WTC11 (cell line): ENCODE measurements around the gene FAM131C. TPM values are rescaled to one million over a fixed set of nuclear protein-coding genes. Genes with fewer than 3 reads are reported as not detected.

ENCODE experiments used
- ATAC-seq: fragments of 200-7000 bp; cut with Tn5 transposase; 2 replicates; pipeline ENCODE4 v1.10.0; 2021; ENCODE audit warnings: mild to moderate bottlenecking, moderate library complexity
- CTCF ChIA-PET: fragments of 300-600 bp; sonication (Branson Sonifier 250); formaldehyde crosslinking; loops from one replicate; lab custom pipeline; 2021; ENCODE audit warnings: antibody characterized with exemption; lab: Charles Lee
- POLR2A ChIA-PET: fragments of 350-600 bp; sonication (Branson Sonifier 250); formaldehyde crosslinking; loops from one replicate; lab custom pipeline; 2021; ENCODE audit warnings: antibody characterized with exemption; lab: Charles Lee
- DNase-seq: peaks from one replicate; pipeline ENCODE4 v3.0.0; 2021; ENCODE audit warnings: low spot score
- H3K27ac Mint-ChIP-seq: 2 replicates; pipeline ENCODE4 v1.8.0; 2021; ENCODE audit warnings: mixed read lengths
- H3K27me3 Mint-ChIP-seq: 2 replicates; pipeline ENCODE4 v1.8.0; 2021; ENCODE audit warnings: low read depth, mild to moderate bottlenecking, moderate library complexity, mixed read lengths
- H3K36me3 Mint-ChIP-seq: 2 replicates; pipeline ENCODE4 v1.8.0; 2021; ENCODE audit warnings: mixed read lengths
- H3K4me1 Mint-ChIP-seq: 2 replicates; pipeline ENCODE4 v1.8.0; 2022; ENCODE audit warnings: mixed read lengths
- H3K4me3 Mint-ChIP-seq: 2 replicates; pipeline ENCODE4 v1.8.0; 2021; ENCODE audit warnings: mild to moderate bottlenecking, moderate library complexity, mixed read lengths
- H3K9me3 Mint-ChIP-seq: 2 replicates; pipeline ENCODE4 v1.8.0; 2021; ENCODE audit warnings: mixed read lengths
- CBFB ChIP-seq: sonication (generic); formaldehyde crosslinking; IDR thresholded peaks from 2 replicates; pipeline ENCODE4 v1.8.1; 2022; ENCODE audit warnings: mild to moderate bottlenecking, low read depth, missing genetic modification reagents
- CREM ChIP-seq: sonication (generic); formaldehyde crosslinking; IDR thresholded peaks from 2 replicates; pipeline ENCODE4 v1.8.1; 2022; ENCODE audit warnings: mild to moderate bottlenecking, missing genetic modification reagents, moderate library complexity
- ELF4 ChIP-seq: sonication (generic); formaldehyde crosslinking; IDR thresholded peaks from 2 replicates; pipeline ENCODE4 v1.8.1; 2022; ENCODE audit warnings: low read depth, mild to moderate bottlenecking, moderate library complexity, missing genetic modification reagents
- EMX1 ChIP-seq: fragments of 250-450 bp; sonication (Bioruptor Pico); IDR thresholded peaks from 2 replicates; pipeline ENCODE4 v1.8.0; 2021; ENCODE audit warnings: mild to moderate bottlenecking
- ESRRA ChIP-seq: sonication (generic); formaldehyde crosslinking; IDR thresholded peaks from 2 replicates; pipeline ENCODE4 v1.8.1; 2022; ENCODE audit warnings: mild to moderate bottlenecking, missing genetic modification reagents, borderline replicate concordance
- FOXJ3 ChIP-seq: sonication (generic); formaldehyde crosslinking; IDR thresholded peaks from 2 replicates; pipeline ENCODE4 v1.9.0; 2021; ENCODE audit warnings: missing genetic modification reagents, mild to moderate bottlenecking, borderline replicate concordance
- GRHL2 ChIP-seq: fragments of 250-450 bp; sonication (Bioruptor Pico); IDR thresholded peaks from 2 replicates; pipeline ENCODE4 v1.8.0; 2022; ENCODE audit warnings: mild to moderate bottlenecking, moderate library complexity; ENCODE audit not compliant: insufficient replicate concordance, severe bottlenecking
- GTF2I ChIP-seq: fragments of 250-450 bp; sonication (Bioruptor Pico); conservative IDR thresholded peaks from 2 replicates; pipeline ENCODE4 v1.4.0; 2021; ENCODE audit warnings: mild to moderate bottlenecking
- IRF2 ChIP-seq: sonication (generic); formaldehyde crosslinking; IDR thresholded peaks from 2 replicates; pipeline ENCODE4 v1.8.0; 2022; ENCODE audit warnings: low read depth, missing genetic modification reagents, borderline replicate concordance
- JUN ChIP-seq: sonication (generic); formaldehyde crosslinking; IDR thresholded peaks from 2 replicates; pipeline ENCODE4 v1.8.0; 2023; ENCODE audit warnings: mild to moderate bottlenecking, missing genetic modification reagents
- MYBL2 ChIP-seq: sonication (generic); formaldehyde crosslinking; IDR thresholded peaks from 2 replicates; pipeline ENCODE4 v1.8.1; 2023; ENCODE audit warnings: mild to moderate bottlenecking, moderate library complexity, missing genetic modification reagents
- OVOL2 ChIP-seq: fragments of 250-450 bp; sonication (Bioruptor Pico); IDR thresholded peaks from 2 replicates; pipeline ENCODE4 v1.9.0; 2021; ENCODE audit warnings: mild to moderate bottlenecking, borderline replicate concordance
- ZNF219 ChIP-seq: sonication (generic); formaldehyde crosslinking; IDR thresholded peaks from 2 replicates; pipeline ENCODE4 v1.8.0; 2023; ENCODE audit warnings: missing genetic modification reagents, mild to moderate bottlenecking, borderline replicate concordance
- ZNF416 ChIP-seq: fragments of 250-450 bp; sonication (Bioruptor Pico); IDR thresholded peaks from 2 replicates; pipeline ENCODE4 v1.9.0; 2021; ENCODE audit warnings: mild to moderate bottlenecking, inconsistent platforms
- total RNA-seq: library from RNA; stranded (reverse); gene quantifications from 3 replicates; pipeline ENCODE4 v1.2.3, GENCODE V29; 2021
- TF ChIP-seq, protein P1 (sequence below): fragments of 250-450 bp; sonication (Bioruptor Pico); IDR thresholded peaks from 2 replicates; pipeline ENCODE4 v1.9.0; 2021; ENCODE audit warnings: mild to moderate bottlenecking, borderline replicate concordance
- TF ChIP-seq, protein P2 (sequence below): fragments of 250-450 bp; sonication (Bioruptor Pico); conservative IDR thresholded peaks from 2 replicates; pipeline ENCODE4 v1.9.0; 2021; ENCODE audit warnings: mild to moderate bottlenecking
- TF ChIP-seq, protein P3 (sequence below): sonication (generic); formaldehyde crosslinking; IDR thresholded peaks from 2 replicates; pipeline ENCODE4 v1.8.1; 2022; ENCODE audit warnings: low read depth, mild to moderate bottlenecking, moderate library complexity, missing genetic modification reagents, borderline replicate concordance
- TF ChIP-seq, protein P4 (sequence below): fragments of 250-450 bp; sonication (Bioruptor Pico); IDR thresholded peaks from 2 replicates; pipeline ENCODE4 v1.9.0; 2021; ENCODE audit warnings: moderate library complexity, mild to moderate bottlenecking, inconsistent platforms, borderline replicate concordance
- TF ChIP-seq, protein P5 (sequence below): sonication (generic); formaldehyde crosslinking; IDR thresholded peaks from 2 replicates; pipeline ENCODE4 v1.8.1; 2022; ENCODE audit warnings: mild to moderate bottlenecking, missing genetic modification reagents, moderate library complexity, borderline replicate concordance
- TF ChIP-seq, protein P6 (sequence below): sonication (generic); formaldehyde crosslinking; IDR thresholded peaks from 2 replicates; pipeline ENCODE4 v1.8.1; 2022; ENCODE audit warnings: mild to moderate bottlenecking, moderate library complexity, missing genetic modification reagents

FAM131C gene
- total RNA-seq, 1 experiment from 2014 or later, result 1.4 TPM

DNA sequence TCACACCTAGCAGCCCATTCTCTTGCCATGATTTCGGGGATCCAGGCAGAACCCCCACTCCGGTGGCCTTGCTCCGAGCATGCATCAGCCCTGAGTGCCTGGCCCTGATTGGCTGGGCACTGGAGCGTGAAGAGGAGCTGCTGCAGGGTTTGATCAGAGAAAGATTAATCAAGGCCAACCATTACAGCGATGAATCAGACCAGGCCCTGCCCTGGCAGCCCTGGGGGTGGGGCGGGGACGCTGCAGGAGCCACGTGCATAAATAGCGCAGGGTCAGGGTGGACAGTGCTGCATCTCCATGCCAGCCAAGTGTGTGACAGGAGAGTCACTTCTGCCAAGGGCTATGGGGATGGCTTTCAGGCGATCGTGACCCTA, 3.4 kb upstream of the FAM131C start:
- Mint-ChIP-seq H3K4me3 (no peak overlapping the region), H3K27me3 (peaks cover 43% of the 10 kb centered on the region), H3K36me3 (no peaks in the 10 kb centered on the region), H3K9me3 (no peaks in the 10 kb centered on the region), H3K4me1 (peaks cover 11% of the 10 kb centered on the region)
- no peak for ATAC-seq
- ChIA-PET CTCF (interaction anchor here (7.9 kb wide), 1 partner anchor 114 kb away, joined by 161 read pairs; no protein-coding TSS in a partner anchor), POLR2A (no interaction called here)
- TF ChIP-seq ZNF416 (CRISPR knock-in tag) (no peak), ELF4 (no peak), CREM (CRISPR knock-in tag) (no peak), OVOL2 (CRISPR knock-in tag) (no peak), GRHL2 (no peak), IRF2 (no peak), EMX1 (CRISPR knock-in tag) (no peak), ZNF219 (no peak), GTF2I (no peak), CBFB (no peak), ESRRA (no peak), MYBL2 (CRISPR knock-in tag) (no peak), JUN (no peak), FOXJ3 (CRISPR knock-in tag) (no peak)
- TF ChIP-seq, protein P1, sequence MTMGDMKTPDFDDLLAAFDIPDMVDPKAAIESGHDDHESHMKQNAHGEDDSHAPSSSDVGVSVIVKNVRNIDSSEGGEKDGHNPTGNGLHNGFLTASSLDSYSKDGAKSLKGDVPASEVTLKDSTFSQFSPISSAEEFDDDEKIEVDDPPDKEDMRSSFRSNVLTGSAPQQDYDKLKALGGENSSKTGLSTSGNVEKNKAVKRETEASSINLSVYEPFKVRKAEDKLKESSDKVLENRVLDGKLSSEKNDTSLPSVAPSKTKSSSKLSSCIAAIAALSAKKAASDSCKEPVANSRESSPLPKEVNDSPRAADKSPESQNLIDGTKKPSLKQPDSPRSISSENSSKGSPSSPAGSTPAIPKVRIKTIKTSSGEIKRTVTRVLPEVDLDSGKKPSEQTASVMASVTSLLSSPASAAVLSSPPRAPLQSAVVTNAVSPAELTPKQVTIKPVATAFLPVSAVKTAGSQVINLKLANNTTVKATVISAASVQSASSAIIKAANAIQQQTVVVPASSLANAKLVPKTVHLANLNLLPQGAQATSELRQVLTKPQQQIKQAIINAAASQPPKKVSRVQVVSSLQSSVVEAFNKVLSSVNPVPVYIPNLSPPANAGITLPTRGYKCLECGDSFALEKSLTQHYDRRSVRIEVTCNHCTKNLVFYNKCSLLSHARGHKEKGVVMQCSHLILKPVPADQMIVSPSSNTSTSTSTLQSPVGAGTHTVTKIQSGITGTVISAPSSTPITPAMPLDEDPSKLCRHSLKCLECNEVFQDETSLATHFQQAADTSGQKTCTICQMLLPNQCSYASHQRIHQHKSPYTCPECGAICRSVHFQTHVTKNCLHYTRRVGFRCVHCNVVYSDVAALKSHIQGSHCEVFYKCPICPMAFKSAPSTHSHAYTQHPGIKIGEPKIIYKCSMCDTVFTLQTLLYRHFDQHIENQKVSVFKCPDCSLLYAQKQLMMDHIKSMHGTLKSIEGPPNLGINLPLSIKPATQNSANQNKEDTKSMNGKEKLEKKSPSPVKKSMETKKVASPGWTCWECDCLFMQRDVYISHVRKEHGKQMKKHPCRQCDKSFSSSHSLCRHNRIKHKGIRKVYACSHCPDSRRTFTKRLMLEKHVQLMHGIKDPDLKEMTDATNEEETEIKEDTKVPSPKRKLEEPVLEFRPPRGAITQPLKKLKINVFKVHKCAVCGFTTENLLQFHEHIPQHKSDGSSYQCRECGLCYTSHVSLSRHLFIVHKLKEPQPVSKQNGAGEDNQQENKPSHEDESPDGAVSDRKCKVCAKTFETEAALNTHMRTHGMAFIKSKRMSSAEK, result no peak
- TF ChIP-seq, protein P2, sequence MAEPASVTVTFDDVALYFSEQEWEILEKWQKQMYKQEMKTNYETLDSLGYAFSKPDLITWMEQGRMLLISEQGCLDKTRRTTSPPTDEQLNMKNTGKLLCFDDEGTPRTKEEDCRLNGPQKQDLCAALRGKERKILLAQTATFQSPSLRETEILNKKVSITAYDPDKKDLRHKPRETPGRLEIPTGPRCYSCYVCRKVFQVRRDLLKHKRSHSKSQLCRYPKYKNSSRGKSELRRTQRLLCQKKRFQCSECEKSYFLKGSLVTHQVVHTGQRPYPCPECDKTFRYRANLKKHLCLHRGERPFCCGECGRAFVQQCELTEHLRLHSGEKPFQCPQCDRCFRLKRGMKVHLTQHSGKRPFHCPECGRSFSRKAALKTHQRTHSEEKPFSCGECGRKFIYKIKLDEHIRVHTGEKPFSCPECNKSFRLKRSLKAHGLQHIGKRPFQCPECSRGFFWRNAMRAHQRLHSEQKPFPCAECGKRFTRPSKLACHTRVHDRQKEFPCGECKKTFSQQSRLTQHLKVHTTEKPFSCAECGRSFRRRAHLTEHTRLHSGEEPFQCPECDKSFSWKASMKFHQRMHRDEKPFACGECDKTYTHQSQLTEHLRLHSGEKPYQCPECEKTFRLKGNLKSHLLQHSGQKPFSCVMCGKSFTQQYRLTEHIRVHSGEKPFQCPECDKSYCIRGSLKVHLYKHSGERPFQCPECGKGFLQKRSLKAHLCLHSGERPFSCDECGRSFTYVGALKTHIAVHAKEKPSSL, result no peak
- TF ChIP-seq, protein P3, sequence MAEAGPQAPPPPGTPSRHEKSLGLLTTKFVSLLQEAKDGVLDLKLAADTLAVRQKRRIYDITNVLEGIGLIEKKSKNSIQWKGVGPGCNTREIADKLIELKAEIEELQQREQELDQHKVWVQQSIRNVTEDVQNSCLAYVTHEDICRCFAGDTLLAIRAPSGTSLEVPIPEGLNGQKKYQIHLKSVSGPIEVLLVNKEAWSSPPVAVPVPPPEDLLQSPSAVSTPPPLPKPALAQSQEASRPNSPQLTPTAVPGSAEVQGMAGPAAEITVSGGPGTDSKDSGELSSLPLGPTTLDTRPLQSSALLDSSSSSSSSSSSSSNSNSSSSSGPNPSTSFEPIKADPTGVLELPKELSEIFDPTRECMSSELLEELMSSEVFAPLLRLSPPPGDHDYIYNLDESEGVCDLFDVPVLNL (CRISPR knock-in tag), result no peak
- TF ChIP-seq, protein P4, sequence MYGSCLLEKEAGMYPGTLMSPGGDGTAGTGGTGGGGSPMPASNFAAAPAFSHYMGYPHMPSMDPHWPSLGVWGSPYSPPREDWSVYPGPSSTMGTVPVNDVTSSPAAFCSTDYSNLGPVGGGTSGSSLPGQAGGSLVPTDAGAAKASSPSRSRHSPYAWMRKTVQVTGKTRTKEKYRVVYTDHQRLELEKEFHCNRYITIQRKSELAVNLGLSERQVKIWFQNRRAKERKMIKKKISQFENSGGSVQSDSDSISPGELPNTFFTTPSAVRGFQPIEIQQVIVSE (CRISPR knock-in tag), result no peak
- TF ChIP-seq, protein P5, sequence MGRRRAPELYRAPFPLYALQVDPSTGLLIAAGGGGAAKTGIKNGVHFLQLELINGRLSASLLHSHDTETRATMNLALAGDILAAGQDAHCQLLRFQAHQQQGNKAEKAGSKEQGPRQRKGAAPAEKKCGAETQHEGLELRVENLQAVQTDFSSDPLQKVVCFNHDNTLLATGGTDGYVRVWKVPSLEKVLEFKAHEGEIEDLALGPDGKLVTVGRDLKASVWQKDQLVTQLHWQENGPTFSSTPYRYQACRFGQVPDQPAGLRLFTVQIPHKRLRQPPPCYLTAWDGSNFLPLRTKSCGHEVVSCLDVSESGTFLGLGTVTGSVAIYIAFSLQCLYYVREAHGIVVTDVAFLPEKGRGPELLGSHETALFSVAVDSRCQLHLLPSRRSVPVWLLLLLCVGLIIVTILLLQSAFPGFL, result no peak
- TF ChIP-seq, protein P6, sequence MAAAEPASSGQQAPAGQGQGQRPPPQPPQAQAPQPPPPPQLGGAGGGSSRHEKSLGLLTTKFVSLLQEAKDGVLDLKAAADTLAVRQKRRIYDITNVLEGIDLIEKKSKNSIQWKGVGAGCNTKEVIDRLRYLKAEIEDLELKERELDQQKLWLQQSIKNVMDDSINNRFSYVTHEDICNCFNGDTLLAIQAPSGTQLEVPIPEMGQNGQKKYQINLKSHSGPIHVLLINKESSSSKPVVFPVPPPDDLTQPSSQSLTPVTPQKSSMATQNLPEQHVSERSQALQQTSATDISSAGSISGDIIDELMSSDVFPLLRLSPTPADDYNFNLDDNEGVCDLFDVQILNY (CRISPR knock-in tag), result no peak
- TF ChIP-seq, all 79 proteins: peak for 0
- H3K27ac Mint-ChIP-seq, result no peak overlapping the region
- no peak for DNase-seq
